Erythroblast (primary cell): ENCODE measurements around the gene CD3D.

Experiments
- GATA1 ChIP-seq: IDR thresholded peaks from 2 replicates; pipeline ENCODE4 v1.6.1; 2011; ENCODE audit warnings: low read depth, mild to moderate bottlenecking, control low read depth, low read length, moderate library complexity
- POLR2A ChIP-seq: IDR thresholded peaks from 2 replicates; pipeline ENCODE4 v1.6.1; 2011; ENCODE audit warnings: mild to moderate bottlenecking, low read length

- TF ChIP-seq POLR2A = no peak
- TF ChIP-seq GATA1 = no peak
These were observed 40.8 kb downstream of the CD3D start for GRCh38 chr11:118301600-118302195.
